Chondrocyte (in vitro differentiated cells): ENCODE measurements around the gene CCL25. TPM values are rescaled to one million over a fixed set of nuclear protein-coding genes. Genes with fewer than 3 reads are reported as not detected.

ENCODE experiments used
- DNase-seq: peaks from one replicate; pipeline ENCODE4 v3.0.0; 2021; ENCODE audit warnings: mixed read lengths, low spot score
- H3K27ac Mint-ChIP-seq: one replicate; pipeline ENCODE4 v1.8.0; 2021; ENCODE audit warnings: mild to moderate bottlenecking, moderate library complexity, mixed read lengths; ENCODE audit not compliant: unreplicated experiment
- H3K27me3 Mint-ChIP-seq: 2 replicates; pipeline ENCODE4 v1.8.0; 2021; ENCODE audit warnings: low read depth, mixed read lengths
- H3K36me3 Mint-ChIP-seq: 2 replicates; pipeline ENCODE4 v1.8.0; 2021; ENCODE audit warnings: low read depth, mixed read lengths
- H3K4me1 Mint-ChIP-seq: 2 replicates; pipeline ENCODE4 v1.8.0; 2021; ENCODE audit warnings: low read depth, mild to moderate bottlenecking, mixed read lengths
- H3K4me3 Mint-ChIP-seq: one replicate; pipeline ENCODE4 v1.8.0; 2021; ENCODE audit warnings: mild to moderate bottlenecking, moderate library complexity, mixed read lengths; ENCODE audit not compliant: unreplicated experiment
- H3K9me3 Mint-ChIP-seq: 2 replicates; pipeline ENCODE4 v1.8.0; 2021; ENCODE audit warnings: low read depth, mixed read lengths
- total RNA-seq: library from RNA; stranded (reverse); gene quantifications from 3 replicates; pipeline ENCODE4 v1.2.1, GENCODE V29; 2021
- TF ChIP-seq, protein P1 (sequence below): fragments of 200-600 bp; sonication (generic); IDR thresholded peaks from 2 replicates; pipeline ENCODE4 v1.5.0; 2021; ENCODE audit warnings: antibody characterized with exemption, mild to moderate bottlenecking, moderate library complexity

The CCL25 gene
- total RNA-seq, 1 donor from 2014 or later, result not detected

DNA sequence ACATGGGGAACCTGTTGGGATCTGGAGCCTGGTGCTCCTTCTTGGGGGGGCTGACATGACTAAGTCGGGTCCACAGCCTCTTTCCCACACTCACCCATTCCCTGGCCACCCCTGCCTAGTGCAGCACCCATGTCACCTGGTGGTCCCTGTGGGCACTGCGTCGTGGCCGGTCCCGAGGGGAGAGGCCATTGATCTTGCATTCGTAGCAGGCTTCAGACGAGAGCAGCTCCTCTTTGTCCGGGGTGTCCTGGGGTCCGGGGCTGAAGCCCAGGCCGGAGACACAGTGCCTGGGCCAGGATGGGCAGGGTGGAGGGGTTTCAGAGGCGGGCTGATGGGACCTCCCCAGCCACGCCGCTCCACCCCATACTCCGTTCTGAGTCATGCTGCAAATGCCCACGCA is 19.4 kb downstream of the CCL25 start:
- Mint-ChIP-seq H3K4me1 (no peaks in the 10 kb centered on the region), H3K36me3 (peaks cover 2% of the 10 kb centered on the region), H3K27ac (no peak overlapping the region)

DNA sequence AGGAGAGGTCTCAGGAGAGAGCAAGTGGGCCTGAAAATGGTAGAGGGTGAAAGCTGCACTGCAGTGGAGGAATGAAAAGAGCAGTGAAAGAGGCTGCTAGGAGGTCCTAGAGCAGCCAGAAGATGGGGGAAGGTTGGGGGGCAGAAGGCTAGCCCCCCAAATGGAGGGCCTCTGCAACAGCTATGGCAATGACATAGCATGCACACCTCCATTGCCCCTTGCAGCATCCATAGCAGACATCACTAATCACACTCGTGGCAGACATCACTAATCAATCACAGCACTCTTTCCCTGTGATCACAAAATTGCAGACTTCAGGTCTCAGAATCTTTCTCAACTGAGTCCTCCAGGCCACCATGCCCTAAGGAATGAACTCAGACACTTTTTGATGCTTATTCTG is 21.9 kb downstream of the CCL25 start:
- peaks cover 15% of the 10 kb centered on the region for H3K9me3 Mint-ChIP-seq
- H3K36me3 Mint-ChIP-seq, result peaks cover 2% of the 10 kb centered on the region
- no peak overlapping the region for H3K27ac Mint-ChIP-seq
- TF ChIP-seq, protein P1, sequence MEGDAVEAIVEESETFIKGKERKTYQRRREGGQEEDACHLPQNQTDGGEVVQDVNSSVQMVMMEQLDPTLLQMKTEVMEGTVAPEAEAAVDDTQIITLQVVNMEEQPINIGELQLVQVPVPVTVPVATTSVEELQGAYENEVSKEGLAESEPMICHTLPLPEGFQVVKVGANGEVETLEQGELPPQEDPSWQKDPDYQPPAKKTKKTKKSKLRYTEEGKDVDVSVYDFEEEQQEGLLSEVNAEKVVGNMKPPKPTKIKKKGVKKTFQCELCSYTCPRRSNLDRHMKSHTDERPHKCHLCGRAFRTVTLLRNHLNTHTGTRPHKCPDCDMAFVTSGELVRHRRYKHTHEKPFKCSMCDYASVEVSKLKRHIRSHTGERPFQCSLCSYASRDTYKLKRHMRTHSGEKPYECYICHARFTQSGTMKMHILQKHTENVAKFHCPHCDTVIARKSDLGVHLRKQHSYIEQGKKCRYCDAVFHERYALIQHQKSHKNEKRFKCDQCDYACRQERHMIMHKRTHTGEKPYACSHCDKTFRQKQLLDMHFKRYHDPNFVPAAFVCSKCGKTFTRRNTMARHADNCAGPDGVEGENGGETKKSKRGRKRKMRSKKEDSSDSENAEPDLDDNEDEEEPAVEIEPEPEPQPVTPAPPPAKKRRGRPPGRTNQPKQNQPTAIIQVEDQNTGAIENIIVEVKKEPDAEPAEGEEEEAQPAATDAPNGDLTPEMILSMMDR, result no peak
- H3K27me3 Mint-ChIP-seq, result peaks cover 7% of the 10 kb centered on the region
- no peaks in the 10 kb centered on the region for H3K4me1 Mint-ChIP-seq
- no peak overlapping the region for H3K4me3 Mint-ChIP-seq
- DNase-seq, result no peak

More for the DNA sequence above, 19.4 kb downstream of the CCL25 start:
- TF ChIP-seq, protein P1, result no peak
- no peak overlapping the region for H3K4me3 Mint-ChIP-seq
- DNase-seq, result no peak
- H3K27me3 Mint-ChIP-seq, result no peaks in the 10 kb centered on the region
- H3K9me3 Mint-ChIP-seq, result peaks cover 18% of the 10 kb centered on the region

DNA sequence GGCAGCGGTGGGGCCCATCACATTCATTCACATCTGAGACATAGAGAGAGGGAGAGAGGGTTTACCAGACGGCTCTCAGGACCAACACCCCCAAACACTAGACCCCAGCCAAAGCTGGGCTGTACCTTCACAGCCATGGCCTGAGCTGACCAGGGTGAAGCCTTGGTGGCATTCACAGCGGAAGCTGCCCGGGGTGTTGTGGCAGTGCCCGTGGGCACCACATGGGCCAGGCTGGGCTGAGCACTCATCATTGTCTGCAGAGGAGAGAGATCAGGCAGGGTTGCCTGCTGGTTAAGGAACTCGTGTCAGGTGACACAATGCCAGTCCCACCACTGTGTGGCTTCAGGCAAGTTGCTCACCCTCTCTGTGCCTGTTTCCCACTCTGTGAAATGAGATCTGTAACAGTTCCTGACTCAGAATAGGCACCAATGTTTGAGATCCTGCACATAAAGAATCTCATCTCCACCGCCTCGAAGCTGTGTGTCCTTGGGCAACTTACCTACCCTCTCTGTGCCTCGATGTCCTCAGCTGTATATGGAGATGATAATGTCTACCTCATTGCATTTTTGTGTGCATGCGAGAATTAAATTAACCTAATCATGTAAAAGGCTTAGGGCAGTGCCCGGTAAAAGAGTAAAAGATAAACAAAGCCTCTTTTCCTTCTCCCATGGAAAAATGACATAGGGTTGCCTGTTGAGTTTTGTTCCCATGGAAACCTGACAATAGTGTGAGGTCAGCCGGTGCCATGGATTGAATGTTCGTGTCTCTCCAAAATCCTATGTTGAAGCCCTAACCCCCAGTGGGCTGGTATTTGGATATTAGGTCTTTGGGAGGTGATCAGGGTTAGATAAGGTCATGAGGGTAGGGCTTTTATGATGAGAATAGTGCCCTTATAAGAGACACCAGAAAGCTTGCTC is 22.9 kb downstream of the CCL25 start:
- TF ChIP-seq, protein P1, result no peak
- Mint-ChIP-seq H3K36me3 (no peaks in the 10 kb centered on the region), H3K4me3 (no peak overlapping the region), H3K27ac (no peak overlapping the region), H3K4me1 (no peaks in the 10 kb centered on the region), H3K9me3 (peaks cover 9% of the 10 kb centered on the region), H3K27me3 (peaks cover 10% of the 10 kb centered on the region)
- DNase-seq, result no peak

- DNase-seq, result no peak
- Mint-ChIP-seq H3K27me3 (peaks cover 13% of the 10 kb centered on the region), H3K4me1 (no peaks in the 10 kb centered on the region), H3K27ac (no peak overlapping the region), H3K9me3 (no peaks in the 10 kb centered on the region), H3K4me3 (no peak overlapping the region), H3K36me3 (no peaks in the 10 kb centered on the region)
- TF ChIP-seq, protein P1, result no peak
Measured at GRCh38 chr19:8079988-8080387, 27.4 kb downstream of the CCL25 start.

DNA sequence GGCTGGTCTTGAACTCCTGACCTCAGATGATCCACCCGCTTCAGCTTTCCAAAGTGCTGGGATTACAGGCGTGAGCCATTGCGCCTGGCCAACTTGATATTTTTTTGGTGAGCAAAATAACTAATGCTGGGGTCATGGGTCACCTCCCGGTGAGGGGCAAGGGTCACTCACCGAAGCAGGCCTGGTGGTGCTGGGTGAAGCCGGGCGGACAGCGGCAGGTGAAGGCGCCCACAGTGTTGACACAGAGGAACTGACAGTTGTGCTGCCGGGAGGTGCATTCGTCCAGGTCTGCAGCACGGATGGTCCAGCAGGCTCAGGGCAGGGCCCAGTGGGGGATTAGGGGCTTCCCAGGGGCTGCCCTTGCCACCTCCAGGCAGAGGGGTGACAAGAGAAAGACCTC is 28.3 kb downstream of the CCL25 start:
- TF ChIP-seq, protein P1, result no peak
- DNase-seq, result no peak
- Mint-ChIP-seq H3K4me1 (peaks cover 3% of the 10 kb centered on the region), H3K27ac (no peak overlapping the region), H3K4me3 (no peak overlapping the region), H3K36me3 (no peaks in the 10 kb centered on the region), H3K27me3 (peaks cover 13% of the 10 kb centered on the region), H3K9me3 (no peaks in the 10 kb centered on the region)
